ENCODE data around the gene OR51D1. TPM values are rescaled to one million over a fixed set of nuclear protein-coding genes. Genes with fewer than 3 reads are reported as not detected.
A peak's percentile ranks its signal among the peaks of the same experiment; 100 is the strongest.

The OR51D1 gene, protein sequence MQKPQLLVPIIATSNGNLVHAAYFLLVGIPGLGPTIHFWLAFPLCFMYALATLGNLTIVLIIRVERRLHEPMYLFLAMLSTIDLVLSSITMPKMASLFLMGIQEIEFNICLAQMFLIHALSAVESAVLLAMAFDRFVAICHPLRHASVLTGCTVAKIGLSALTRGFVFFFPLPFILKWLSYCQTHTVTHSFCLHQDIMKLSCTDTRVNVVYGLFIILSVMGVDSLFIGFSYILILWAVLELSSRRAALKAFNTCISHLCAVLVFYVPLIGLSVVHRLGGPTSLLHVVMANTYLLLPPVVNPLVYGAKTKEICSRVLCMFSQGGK
- polyA plus RNA-seq (2013, experiment 1 of 2; ENCODE audit: insufficient read length): not detected
- not detected for polyA plus RNA-seq (2013, experiment 2 of 2; ENCODE audit: insufficient read length)

DNA sequence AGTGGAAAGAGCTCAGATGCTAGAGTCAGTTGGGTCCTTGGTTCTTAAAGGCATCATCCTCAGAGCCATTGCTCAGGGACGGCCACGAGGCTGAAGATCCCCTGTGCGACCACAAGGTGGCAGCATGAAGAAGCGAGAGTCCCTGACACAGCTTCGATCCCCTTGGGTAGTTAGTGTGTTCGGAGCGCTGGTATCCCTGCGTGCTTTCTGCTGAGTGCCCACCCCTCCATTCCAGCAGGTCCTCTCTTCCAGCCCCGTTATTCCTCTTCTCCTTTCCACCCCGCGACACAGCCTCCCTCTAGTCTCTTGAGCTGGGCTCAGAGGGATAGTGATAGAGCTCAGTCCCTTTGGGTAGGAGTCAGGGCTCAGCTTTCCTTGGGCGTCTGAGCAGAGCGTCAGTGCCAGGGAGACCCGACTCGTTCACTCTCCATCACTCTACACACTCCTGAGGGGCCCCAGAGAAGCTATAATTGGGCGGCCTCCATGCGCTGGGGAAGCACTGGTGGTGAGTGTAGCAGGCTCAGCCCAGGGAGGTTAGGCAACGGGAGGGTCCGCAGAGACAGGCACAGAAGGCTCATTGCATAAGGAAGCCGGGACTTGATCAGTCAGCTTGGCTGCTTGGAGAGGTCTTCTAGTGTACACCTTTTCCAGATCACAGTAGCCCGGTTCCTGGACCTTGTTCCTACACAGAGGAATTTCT, at the start of gene OR51D1:
Gene OR51D1 (plus strand): TSS at position 516 of the 700 bp plus-strand sequence. CDS start 2,314 bp downstream, outside the sequence.
- peak; percentile 62 for DNase-seq

DNA sequence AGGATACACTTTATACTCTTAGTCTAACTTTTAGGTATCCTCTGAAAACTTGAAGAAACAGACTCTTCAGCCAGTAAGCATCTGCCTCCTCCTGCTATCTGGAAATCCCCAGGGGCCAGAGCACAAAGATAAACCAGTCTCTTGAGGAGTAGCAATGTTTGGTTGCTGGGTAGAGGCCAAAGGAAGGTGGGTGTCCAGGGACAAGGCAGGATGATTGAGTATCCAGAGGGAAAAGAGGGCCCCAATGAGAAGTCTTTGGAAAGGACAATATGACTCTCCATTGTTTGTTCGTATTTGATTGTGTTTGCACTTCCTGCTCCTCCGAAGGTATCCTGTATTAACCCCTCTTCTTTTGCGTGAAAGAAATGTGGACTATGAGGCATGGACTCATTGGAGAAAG, 48.3 kb upstream of the OR51D1 start:
- no peak for DNase-seq

DNA sequence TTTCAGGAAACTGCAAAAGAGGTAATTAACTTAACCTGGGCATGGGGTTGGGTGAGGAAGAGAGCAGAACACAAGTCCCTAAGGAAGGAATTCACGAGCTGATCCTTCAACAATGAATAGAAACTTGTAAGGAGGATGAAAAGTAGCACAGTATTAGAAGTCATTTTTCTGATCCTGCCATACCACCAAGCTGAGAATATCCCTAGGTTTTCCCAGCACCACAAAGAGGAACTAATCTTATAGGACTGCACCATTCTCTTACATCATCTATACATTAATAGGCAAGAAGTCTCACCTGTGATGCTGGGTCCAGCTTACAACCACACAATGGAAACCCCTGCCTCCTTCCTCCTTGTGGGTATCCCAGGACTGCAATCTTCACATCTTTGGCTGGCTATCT, 43.5 kb upstream of the OR51D1 start, which contains the start of gene OR52I1:
Gene OR52I1 (plus strand): TSS at position 301 of the 400 bp plus-strand sequence. CDS start 0 bp downstream, at position 301.
- DNase-seq: no peak

DNA sequence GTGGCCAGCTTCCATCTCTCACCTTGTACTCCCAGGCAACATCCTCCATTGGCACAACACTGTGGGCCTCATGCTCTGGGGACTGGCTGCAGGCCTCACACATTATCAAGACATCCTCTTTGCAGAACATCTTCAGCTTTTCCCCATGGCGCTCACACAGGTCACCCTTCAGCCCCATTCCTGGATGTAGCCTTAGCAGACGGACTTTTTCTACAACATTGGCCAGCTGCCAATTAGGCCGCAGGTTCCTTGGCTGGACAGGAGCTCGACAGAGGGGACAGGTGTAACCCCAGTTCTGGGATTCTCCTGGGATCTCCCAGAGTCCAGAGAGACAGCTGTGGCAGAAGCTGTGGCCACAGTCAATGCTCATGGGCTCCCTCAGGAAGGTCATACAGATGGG, 32.2 kb upstream of the OR51D1 start:
- no peak for DNase-seq

DNA sequence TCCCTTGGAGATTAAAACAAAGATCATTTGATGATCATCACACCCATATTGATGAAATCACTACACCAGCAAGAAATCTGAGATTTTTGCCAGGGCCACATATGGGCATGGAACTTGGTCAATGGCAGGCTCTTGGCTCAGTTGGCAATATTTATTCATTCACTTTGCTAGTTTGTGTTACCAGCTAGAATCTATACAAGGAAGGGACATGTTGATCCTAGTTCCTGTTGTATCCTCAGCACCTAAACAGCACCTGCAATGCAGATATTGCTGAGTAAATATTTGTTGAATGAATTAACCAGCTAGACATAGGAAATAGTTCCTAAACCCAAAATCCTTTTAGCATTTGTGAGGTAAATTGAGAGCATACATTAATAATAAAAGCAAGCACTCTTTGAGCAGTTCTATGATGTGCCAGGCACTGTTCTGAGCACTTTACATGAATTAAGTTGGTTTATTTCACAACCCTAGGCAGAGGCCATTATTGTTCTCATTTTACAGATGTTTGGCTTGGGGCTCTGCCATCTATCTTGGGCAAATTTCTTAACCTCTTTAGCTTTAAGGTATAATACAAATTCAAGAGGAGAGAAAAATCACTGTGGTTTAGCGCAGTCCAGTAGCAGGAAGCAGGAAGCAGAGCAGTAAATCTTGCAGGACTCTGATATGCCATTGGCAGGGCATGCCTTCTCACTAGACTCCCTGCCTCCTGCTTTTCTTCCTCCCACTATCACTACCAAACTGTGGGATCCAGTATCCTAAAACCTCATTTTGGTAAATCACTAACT, 30.9 kb upstream of the OR51D1 start:
- peak; percentile 4 for DNase-seq

DNA sequence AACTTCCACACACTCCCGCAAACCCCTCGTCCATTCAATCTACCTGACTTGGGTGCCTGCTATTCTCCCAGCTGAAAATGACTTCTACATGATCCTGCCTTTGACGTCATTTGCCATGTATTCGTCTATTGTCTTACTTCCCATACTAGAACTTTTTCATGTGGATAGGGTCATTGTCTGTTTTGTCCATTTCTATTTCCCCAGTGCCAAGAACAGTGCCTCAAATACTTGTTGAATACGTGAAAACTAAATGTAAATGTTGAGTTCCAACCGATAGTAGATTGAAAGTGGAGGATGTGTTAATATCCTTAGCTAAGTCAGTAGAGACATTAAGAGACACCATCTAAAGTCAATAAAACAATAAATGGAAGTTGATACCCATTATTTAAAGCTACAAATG, 30.2 kb upstream of the OR51D1 start:
- no peak for DNase-seq

DNA sequence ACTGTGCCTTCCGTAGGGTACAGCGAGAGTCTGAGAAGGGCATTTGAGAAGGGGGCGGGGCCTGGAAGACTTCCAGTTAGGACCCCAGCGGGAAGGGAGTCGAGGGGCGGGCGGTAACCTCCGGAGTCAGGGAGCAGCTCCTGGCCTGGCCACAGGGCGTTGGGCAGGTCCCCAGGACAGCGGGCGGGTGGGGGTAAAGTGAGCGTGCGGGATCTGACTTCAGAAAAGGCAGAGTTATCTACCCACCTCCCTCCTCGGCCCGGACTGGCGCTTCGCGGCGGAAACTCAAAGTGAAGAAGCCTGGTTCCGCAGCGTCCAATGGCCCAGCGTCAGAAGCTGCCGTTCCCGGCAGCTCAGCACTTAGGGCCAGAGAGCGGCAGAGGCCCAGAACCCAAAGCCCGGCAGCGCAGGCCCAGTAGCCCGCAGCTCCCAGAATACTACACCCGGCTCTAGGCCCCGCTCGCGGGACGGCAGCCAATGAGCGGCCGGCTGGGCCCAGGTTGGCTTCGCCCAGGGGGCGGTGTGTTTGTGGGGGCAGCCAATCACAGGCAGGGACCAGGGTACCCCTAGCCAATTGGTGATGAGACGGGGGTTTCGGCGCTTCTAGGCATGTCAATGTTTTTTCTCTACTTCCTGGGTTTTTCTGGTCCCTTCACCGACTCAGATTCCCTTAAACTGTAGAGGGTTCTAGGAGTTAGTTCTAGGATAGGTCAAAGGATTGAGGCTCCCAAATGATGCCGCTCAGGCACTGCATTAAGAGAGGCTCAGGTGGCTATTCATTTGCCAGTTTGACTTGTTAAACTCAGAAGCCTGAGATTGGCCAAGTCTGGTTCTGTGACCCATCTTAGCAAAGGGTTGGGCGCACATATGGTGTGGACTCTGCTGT, 29.3 kb upstream of the OR51D1 start, which contains the start of gene TRIM68:
Gene TRIM68 (minus strand): TSS at position 451 of the 886 bp plus-strand sequence. CDS start 2,727 bp downstream, outside the sequence.
- DNase-seq: peak; percentile 97

DNA sequence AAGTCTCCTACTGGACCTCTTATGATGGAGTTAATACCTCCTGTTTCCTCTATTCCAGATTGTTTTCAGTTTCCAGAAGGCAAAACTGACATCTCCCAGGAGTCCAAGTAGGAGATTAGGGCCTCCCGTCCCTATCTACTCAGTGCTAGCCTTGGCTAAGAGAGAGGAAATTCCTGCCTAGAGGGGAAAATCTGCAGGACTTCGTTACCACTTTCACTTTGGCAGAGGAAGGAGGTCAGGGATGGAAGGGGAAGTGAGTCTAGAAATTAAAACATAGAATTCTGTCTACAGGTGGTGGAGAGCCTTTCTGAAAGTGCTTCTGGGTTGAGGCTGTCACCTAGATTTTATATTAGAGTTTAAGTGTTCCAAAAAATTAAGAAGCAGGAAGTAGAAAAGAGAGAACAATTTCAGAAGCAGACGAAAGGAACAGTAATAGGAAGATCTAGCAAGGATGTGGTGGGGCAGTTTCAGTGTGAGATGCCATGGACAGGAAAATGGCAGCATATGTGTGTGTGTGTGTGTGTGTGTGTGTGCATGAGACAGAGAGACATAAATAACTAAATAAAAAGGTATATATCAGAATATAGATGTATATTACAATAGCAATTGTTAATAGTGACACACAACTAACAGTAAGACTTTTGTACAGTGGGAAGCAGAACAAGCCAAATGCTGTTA, 26.9 kb upstream of the OR51D1 start:
- no peak for DNase-seq

DNA sequence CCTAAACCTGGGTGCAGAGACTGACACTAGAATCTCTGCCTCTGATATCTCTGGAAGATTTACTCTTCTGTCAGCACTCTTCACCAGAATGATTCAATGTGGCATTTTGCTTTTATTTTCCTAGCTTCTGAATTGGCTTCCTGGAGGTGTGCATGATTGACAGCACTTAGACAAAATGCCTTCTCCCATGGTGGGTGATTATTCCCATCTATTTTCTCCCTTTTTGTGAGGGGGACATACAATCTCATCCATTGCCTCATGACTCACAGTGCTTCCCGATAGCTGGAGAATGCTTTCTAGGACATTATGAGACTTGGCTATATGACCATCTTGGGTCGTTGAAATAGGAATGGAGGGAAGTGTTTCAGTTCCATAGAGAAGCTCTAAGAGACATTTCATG, 25.3 kb upstream of the OR51D1 start:
- no peak for DNase-seq

DNA sequence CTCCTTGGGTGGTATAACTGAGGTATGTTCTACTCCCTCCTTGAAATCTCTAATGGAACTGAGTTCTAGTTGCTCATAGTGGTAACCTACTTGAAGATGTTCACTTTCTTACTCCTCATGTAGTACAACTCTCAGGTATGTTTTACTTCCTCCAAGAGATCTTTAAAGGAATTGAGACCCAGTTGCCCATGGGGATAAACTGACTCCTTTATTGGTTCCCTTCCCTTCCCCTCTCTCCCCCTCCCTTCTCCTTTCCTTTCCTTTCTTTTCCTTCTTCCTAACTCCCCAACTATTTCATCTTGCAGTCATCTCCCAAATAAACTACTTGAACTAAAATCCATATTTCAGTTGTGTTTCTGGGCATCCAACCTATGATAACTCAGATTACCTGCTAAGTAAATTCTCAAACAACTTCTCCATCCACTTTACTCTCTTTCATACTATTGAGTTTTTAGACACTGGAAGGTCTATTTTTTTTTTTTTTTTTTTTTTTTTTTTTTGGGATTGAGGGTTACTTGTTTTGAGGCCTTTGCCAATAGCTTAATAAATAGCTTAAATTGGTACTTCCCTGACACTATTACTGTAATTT, 21.3 kb upstream of the OR51D1 start:
- DNase-seq: no peak

DNA sequence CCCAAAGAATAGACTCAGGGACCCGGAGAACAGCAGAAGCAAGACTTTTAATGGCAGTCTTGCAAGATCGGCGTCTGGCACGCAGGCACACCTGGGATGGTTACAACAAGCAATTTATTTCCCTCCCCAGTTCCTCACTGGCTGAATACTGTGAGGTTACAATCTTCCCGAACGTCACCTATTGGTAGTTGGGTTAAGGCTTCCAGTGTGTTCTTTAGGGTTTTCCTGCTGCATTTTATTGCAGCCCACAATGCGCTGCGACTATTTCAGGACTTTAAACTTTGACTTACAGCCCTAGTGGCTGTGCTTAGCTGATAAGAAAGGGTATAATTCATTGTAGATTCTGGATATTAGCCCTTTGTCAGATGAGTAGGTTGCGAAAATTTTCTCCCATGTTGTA, 17.8 kb upstream of the OR51D1 start:
- DNase-seq: no peak

DNA sequence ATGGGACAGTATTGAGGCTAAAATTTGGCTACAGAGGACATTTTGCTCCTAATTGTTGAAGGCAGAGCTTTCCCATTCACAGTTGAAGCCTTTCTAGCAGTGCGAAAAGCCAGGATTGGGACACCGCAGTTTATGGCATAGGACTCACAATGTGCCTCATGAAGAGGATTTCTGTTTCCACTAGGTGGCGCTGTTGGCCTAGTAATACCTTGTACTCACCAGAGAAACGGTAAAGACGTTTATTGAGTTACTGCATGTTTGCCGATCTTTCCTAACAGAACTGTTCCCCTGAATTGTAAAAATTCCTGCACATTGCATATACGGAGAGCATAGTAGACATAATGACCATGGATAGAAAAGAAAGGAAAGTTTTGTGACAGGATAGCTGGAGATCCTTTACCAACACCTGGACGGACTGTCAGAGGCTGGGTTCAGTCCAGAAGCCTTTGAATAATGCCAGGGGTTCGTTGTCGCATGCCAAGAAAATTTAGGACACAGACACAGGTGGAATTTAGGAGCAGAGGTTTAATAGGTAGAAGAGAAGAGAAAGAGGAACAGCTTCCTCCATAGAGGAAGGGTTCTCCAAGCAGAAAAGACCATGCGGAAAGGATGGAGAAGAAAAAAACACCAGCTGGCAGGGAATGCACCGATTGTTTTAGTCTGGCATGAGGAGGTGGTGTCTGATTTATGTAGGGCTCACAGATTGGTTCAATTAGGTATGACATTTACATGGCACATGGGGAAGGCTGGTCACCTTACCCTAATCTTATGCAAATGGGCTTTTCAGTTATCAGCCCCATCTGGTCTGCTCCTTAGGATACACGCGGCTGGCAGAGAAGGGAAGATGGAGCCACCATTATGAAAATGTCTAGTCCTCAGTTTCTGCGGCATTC, 10.8 kb upstream of the OR51D1 start:
- peak; percentile 54 for DNase-seq

DNA sequence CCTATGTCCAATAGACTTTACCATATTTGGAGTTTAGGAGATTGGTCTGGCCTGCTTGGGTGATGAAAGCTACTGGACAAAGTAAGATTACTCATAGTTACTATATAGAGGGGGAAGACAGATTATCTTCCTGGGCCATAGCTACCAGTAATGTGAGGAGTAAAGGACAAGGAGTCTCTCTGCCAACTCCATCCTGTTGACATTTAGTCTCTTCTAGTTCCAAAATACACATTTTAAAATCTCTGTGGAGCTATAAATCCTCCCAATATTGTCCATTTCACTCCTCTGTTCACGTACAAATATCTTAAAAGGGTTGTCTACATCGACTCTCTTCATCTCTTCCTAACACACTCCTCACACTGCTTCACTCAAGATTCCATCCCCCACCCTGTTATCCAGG, 1.1 kb upstream of the OR51D1 start:
- DNase-seq: no peak

DNA sequence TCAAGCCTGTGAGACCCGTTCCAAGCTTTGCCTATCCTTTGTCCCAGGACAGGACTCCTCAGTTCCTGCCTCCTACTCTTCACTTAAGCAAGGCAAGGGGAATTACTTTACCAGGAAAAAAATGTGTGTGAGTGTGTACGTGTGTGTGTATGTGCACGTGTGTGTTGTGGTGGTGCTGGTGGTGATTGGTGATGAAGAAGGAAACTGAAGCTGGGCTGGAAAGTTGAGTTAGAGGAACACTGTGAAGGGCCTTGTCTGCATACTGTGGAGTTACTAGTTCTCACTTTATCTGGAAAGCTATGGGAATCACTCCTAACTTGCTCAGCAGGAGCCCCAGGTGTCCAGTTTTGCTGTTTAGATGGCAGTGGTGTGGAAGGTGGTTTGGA, 378 bp downstream of the OR51D1 start:
- no peak for DNase-seq

DNA sequence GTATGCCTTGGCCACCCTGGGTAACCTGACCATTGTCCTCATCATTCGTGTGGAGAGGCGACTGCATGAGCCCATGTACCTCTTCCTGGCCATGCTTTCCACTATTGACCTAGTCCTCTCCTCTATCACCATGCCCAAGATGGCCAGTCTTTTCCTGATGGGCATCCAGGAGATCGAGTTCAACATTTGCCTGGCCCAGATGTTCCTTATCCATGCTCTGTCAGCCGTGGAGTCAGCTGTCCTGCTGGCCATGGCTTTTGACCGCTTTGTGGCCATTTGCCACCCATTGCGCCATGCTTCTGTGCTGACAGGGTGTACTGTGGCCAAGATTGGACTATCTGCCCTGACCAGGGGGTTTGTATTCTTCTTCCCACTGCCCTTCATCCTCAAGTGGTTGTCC, 2.7 kb downstream of the OR51D1 start:
- DNase-seq: no peak

DNA sequence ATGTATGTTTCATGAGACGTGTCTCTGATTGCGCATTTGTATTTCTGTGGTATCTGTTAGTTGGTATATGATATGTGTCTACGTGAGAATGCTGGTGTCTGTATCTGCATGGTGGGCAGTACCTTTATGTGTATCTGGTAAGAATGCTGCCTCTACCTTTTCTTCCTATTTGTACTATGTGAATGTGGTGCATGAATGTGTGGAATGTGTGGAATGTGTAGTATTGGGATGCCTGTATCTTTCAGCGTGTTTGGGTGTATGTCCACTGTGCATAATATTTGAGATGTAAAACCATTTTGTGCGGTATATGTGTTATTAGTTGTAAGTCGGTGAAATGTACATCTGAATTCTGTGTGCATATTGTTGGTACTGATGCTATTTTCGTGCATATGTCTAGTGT, 4.2 kb downstream of the OR51D1 start:
- DNase-seq: no peak

DNA sequence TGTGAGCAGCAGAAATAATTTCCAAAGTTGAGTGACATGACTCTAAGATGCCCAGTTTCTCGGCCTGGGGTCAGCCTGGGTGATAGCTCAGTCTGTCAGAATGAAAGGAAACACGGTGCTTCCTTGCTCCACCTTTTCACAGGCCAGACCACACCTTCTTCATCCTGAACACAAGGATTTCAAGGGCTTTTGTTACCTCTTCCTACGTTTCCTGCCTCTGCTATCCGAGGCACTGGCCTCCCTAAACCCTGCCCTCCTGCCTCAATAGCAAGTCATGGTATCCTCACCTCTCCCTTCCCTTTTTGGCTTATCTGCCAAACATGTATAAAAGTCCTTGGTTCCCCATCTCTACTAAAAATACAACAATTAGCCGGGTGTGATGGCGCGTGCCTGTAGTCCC, 4.8 kb downstream of the OR51D1 start:
- no peak for DNase-seq

DNA sequence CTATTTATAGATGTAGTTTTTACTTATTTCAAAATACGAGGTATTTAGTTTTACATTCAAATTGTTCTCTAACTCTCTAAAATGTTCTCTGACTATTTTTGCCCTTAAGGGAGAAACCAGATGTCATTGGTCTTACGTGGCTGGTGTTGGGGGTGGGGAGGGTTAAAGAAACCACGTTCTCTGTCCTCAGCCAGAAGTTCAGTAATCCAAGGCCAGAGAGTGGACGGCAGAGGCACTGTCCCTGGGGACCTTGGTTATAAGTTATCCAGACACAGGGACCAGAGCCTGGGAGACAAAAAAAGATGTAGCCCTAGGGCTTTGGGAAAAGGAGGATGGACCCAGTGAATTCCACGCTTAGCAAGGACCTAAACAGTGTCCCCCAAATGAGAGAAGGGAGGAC, 5.8 kb downstream of the OR51D1 start:
- no peak for DNase-seq

DNA sequence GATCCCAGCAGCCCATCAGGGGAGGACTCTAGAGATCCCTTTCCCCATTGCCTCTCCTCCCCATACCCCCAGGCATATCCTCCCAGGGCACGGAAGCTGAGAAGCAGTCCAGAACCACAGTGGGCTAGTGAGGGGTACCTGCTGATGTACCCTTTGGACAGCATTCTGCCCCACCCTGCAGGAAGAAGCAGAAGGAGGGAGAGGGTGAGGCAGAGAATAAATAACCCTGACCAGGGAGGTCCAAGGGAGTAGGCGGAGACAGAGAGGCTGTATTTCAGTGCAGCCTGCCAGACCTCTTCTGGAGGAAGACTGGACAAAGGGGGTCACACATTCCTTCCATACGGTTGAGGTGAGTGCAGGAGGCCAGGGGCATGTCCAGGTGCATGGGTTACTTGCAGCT, 6.4 kb downstream of the OR51D1 start, which contains the start of gene OR51E1:
Gene OR51E1 (plus strand): TSS at position 301 of the 400 bp plus-strand sequence. CDS start 8,545 bp downstream, outside the sequence.
- no peak for DNase-seq

DNA sequence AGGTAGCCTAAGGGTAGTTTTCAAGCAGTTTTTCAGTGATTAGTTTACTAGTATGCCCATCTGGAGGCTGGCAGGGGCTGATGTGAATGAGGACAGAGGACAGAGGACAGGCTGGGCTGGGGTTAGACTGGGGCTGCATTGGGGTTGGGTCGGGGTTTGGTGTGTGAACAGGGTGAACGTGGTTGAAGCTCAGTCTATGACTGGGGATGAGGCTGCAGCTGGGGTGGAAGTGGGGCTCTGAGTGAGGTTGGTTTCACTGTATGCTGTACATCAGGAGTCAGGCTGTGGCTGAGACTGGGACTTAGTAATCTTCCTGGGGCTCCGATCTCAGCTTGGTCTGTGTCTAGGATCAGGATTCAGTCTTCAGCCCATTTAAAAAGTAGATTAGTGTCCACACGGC, 7.0 kb downstream of the OR51D1 start:
- DNase-seq: no peak
